Fibroblast of peridontal ligament (primary cell): ENCODE results near the gene ASB13.

ENCODE experiments used
- DNase-seq: peaks from one replicate; pipeline ENCODE4 v3.0.0-alpha.2; 2010; ENCODE audit errors: extremely low read depth

The ASB13 gene, protein sequence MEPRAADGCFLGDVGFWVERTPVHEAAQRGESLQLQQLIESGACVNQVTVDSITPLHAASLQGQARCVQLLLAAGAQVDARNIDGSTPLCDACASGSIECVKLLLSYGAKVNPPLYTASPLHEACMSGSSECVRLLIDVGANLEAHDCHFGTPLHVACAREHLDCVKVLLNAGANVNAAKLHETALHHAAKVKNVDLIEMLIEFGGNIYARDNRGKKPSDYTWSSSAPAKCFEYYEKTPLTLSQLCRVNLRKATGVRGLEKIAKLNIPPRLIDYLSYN

GRCh38 chr10:5666008-5666840 lies at the start of gene ASB13:
ASB13 (minus strand) TSS chr10:5666595; CDS start chr10:5666551, 44 bp downstream.
- no peak for DNase-seq

- peak; percentile 21 for DNase-seq
These were observed 45.2 kb upstream of the ASB13 start for GRCh38 chr10:5711642-5712041.

DNA sequence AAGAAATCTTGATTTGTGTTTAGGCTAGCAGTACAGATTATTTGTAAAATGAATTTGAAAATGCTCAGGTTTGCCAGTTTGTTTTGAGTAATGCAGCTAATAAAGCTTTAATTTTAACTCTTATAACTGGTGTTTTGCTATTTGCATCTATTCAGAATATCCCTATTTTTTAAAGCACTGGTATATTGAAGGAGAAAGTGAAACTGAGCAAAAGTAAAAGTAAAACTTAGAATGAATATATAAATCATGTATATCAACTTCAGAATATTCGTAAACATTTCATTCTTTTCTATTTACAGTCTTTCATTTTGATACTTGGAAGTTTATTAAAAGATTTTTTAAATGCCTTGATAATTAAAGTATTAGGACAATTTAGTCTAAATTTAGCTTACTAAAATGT lies 44.5 kb upstream of the ASB13 start:
- DNase-seq: peak; percentile 38

DNA sequence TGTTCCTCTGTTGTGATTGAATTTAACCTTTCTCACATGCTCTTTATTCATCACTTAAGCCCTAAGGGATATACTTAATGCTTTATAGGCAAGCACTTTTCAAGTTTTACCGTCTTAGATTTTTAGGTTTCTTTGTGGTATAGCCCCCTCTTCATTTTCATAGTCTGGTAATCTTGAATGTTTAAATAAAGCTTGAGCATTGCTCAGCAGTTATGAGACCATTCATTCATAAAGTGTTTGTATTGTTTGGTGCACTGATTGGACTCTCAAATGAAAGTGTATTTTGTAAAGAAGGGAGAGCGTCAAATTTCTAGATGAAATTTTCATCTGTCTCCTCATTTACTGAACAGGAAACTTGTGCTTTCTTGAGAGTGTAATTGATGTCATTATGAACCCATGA lies 43.5 kb upstream of the ASB13 start:
- peak; percentile 34 for DNase-seq

GRCh38 chr10:5708356-5708755 lies 42.0 kb upstream of the ASB13 start:
- DNase-seq: no peak

GRCh38 chr10:5698062-5698461 lies 31.7 kb upstream of the ASB13 start:
- no peak for DNase-seq

- DNase-seq: no peak
These were observed 30.9 kb upstream of the ASB13 start for GRCh38 chr10:5697342-5697741.

DNA sequence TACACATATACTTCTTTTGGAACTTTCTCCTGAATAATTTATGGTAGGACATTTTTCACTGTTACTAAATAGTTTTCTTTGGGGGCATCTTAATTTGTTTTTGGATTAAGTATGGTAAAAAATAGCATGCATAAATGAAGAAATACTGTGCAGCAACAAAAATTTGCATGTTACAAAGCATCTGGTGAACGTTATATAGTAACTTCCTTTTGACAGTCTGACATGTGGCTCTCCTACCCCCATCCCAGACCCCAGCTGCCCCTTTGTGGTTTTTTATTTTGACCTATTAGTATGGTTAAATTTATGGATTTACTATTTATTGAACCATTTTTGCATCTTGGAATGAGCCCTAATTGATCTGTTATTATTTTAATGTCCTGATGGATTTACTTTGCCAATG lies 28.2 kb upstream of the ASB13 start:
- no peak for DNase-seq

DNA sequence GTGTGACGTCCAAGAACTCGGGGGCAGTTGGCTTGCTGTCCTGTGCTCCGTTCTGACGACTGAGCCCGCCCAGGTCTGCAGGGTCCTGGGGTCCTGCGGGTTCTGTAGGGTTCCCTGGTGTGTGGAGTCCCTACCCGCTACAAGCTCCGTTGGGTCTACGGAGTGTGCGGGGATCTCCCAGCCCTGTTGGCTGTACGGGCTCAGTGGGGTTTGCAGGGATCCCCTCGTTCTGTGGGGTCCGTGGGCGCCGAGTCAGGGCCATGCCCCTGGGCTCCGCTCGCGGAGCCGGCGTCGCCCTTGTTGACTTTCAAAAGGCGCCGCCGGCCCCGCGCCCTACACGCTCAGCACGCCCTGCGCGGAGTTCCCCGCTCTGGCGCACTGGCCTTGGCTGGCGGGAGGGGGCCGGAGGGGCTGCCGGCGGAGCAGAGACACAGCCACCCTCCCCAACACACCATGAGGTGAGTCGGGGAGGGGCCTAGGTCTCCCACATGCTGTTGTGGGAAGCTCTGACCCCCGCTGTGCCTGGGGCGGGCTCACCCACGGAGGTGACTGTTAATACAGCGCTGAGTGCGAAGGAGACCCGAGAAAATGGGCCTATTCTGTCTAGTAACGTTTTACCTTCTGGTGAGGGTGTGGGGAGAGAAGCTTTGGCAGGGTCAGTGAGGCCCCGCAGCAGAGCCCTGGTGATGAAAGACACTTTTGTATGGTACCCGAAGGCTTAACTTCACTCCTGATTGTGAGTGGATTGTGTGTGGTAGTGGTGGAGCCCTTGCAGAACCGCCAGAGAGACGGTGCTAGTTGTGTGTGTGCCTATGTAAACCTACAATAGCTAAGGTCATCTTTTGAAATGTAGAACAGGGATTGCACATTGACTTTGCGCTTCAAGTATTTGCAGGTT lies 26.3 kb upstream of the ASB13 start:
- DNase-seq: peak; percentile 27

GRCh38 chr10:5691786-5692185 lies 25.4 kb upstream of the ASB13 start:
- no peak for DNase-seq

DNA sequence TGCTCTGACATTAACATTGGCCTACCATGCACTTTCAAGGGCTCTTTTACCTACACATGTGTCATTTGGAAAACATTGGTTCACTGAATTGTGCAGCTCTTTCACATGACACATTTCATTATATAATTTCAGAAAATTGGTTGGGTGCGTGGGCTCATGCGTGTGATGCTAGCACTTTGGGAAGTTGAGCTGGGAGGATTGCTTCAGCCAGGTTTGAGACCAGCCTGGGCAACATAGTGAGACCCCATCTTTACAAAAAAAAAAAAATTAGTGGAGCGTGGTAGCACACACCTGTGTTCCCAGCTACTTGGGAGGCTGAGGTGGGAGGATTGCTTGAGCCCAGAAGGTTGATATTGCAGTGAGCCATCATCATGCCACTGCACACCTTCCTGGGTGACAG lies 22.2 kb upstream of the ASB13 start:
- no peak for DNase-seq

DNA sequence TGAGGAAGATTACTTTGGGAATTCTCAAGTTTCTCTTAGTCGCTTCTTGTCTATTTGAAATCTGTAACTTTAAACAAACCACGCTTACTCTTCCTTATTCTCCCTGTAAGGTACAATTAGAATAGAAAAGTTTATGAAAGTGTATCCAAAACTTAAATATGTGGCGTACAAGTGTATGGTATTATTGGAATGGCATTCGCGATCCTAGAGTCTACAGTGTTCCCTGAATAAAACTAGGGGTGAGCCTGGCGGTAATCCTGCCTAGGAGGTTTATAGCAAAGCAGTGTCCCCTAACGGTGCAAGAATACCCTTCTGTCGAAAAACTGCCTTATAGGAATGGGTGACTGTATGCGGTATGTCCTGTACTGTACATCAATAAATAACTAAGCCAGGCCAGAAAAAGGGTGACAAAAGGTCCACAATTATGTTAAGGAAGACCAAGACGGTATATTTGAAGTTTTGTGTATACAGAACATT lies 19.4 kb upstream of the ASB13 start:
- no peak for DNase-seq

- peak; percentile 79 for DNase-seq
These were observed 18.8 kb upstream of the ASB13 start for GRCh38 chr10:5684971-5685763.

DNA sequence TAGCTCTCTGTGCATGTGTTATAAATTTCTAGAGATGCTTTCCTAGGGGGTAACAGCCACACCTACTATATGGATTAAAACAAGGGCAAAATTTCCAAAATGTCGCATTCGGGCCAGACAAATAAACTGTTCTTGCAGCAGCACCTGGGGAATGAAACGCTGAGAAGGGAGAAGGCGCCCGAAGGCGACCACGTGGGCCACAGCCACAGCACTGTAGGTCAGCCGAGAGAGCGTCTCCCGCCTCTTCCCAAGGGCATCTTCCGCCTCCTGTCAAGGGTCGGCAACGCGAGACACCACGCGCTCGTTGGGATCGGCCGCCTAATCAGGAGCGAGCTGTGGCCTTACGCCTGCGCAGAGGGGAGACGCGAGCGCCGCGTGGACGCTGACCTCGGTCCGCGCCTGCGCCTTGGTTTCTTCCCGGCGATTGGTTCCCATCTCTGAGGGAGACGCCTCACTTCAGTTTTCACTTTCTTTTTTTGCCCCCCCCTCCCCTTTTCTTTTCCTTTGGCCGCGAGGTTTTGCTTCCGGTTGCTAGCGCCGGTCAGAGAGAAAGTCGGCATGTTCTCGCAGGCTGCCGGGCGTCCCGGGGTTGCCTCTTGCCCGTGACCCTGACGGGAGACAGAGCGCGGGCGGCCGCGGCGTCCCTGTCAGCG lies 18.0 kb upstream of the ASB13 start, which contains the start of gene TASOR2:
Gene TASOR2, plus strand, starts transcription at position 521 of the 653 bp plus-strand sequence. CDS start 35,805 bp downstream, outside the sequence.
- DNase-seq: peak; percentile 96

- DNase-seq: no peak
These were observed 16.7 kb upstream of the ASB13 start for GRCh38 chr10:5683065-5683464.

DNA sequence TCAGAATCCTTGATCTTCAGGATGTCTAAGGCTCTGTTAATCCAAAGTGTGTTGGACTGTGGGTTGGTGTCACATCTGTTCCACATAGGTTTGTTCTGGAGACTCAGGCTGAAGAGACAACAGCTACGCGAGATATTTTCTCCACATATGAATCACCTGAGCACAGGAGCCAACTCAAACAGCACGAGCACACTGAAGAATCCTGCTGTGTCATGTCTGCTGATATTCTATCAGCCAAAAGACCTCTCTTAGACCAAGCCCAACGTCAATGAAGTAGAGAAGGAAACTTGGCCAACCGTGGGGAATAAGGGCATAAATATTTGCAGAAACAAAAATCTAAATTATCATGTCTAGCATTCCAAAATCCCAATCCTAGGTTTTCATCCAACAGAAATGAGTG lies 15.5 kb upstream of the ASB13 start:
- no peak for DNase-seq

GRCh38 chr10:5679606-5680005 lies 13.2 kb upstream of the ASB13 start:
- peak; percentile 65 for DNase-seq

DNA sequence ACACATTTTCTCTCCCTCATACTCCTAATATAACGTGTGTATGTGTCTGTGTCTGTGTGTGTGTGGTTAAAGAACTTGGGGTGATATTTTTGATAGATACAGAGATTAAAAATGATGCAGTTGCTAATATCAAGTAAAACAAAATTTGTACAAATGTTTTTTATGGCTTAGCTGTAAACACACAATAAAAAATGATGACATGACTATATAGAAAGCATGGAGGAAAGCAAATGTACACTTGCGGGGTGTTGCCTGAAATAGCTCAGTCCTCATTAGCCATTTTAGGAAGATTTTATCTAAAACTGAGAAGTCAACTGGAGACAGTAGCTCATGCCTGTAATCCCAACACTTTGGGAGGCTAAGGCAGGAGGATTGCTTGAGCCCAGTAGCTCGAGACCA lies 12.6 kb upstream of the ASB13 start:
- DNase-seq: no peak

DNA sequence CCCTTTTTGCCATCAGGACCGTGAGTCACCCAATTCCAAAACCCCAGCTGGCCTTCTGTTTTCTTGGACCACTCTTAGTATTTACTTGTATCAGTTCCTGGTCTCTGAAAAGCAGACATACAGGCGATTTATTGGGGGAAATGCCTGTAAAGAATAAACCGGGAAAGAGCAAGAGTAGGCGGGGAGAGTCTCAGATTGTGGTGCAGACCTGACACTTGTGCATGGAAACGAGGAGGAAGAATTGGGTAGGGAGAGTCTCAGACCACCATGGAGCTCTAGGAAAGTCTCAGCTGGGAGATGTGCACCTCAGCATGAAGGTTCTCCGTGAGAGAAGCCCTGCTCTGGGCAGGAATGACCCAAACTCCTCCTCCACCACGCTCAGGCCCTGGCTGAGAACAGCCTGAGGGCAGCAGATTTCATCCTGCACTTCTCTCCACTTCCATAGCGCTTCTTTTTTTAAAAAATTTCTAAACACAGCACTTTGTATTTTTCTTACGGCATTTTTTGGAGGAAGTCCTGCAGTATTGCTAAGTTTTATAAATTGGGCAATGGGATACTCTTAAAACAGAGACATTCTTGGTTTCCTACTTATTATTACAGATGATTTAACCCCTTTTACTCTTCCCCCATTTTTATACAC lies 12.1 kb upstream of the ASB13 start:
- no peak for DNase-seq
